NCI-H510A (cell line): Measurements from ENCODE around the gene ADAMTS2.

ENCODE experiments used
- DNase-seq: peaks from one replicate; lab custom pipeline; 2025; lab: John Stamatoyannopoulos, UW

ADAMTS2 gene

GRCh38 chr5:179124853-179125788, 220.1 kb downstream of the ADAMTS2 start:
- no peak for DNase-seq

DNA sequence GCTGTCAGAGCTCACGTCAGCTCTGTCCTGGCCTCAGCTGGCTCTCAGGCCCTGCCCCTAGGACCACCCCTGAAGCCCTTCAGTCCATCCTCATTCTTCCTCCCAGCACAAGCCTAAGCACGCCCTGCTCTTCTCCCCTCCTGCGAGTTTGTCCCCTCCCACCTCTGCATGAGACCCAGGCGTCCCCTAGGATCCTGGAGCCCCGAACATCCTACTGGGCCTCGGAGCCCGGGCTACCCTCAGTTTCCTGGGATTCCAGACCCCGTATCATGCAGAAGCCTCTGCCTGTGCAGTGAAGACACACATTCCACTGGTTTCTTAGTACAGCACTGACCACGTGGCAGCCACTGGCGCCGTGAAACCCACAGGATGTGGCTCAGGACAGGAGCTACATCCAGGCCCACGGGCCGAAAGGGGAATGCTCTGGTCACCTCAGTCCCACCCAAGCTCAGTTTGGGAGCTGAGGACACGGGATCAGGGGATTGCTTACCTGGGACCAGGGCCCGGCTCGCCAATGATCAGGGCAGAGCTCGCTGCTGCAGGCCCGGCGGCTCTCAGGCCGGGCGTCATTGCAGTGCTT, 220.9 kb downstream of the ADAMTS2 start:
- no peak for DNase-seq

- DNase-seq: no peak
These were observed 221.6 kb downstream of the ADAMTS2 start for GRCh38 chr5:179123491-179124272.

- DNase-seq: no peak
These were observed 222.2 kb downstream of the ADAMTS2 start for GRCh38 chr5:179123109-179123426.

DNA sequence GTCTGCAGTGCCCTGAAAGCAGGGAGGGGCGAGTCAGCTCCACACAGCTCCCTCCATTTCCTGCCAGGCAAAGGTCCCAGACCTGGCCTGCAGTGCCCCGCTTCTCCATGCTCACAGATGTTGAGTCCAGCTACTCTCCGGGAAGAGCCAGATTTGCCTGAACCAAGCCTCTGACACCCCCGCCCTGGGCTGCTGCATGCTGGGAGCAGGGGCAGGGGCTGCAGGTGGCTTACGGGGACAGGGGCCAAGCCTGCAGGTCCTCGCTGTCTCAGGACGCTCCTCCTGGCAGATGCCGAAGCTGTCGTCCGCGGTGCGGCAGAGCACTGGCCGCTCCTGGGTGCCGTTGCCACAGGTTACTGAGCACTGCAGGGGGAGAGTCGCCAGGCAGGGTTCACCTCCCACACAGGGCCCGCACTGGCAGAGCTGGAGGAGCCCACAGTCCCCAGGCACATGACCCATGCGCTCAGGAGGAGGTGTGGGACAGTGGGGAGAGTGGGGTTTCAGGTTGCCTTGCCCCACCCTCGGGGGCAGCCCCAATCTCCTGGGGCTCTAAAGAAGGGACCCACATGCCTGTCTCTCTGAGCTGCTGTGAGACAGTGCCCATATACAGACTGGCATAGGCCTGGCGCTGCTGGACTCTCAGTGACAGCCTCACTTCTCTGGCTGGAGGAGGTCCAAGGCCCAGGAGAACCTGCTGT, 222.7 kb downstream of the ADAMTS2 start:
- no peak for DNase-seq

- no peak for DNase-seq
These were observed 223.6 kb downstream of the ADAMTS2 start for GRCh38 chr5:179121667-179122111.

- no peak for DNase-seq
These were observed 224.2 kb downstream of the ADAMTS2 start for GRCh38 chr5:179120951-179121666.

DNA sequence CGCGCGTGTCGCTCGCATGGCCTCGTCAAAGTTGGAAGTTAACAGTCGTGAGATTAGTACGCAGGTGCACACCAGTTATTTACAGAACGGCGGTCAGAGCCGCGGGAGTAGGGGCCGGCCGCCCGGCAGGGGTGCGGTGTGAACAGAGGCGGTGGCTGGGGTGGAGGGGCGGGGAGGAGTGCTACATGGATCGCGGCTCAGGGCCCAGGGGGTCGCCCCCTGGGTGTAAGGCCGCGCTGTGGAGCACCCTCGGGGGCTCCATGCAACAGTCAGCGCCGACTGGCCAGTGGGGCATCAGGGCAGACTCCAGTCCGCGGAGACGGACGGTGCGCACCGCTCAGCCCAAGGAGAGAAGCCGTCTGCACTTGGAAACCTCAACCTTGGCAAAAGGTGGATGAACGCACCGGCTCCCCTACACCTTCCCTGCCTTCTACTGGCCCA, 224.8 kb downstream of the ADAMTS2 start:
- no peak for DNase-seq

- DNase-seq: no peak
These were observed 225.7 kb downstream of the ADAMTS2 start for GRCh38 chr5:179119415-179120170.

GRCh38 chr5:179118756-179119414, 226.4 kb downstream of the ADAMTS2 start:
- no peak for DNase-seq

DNA sequence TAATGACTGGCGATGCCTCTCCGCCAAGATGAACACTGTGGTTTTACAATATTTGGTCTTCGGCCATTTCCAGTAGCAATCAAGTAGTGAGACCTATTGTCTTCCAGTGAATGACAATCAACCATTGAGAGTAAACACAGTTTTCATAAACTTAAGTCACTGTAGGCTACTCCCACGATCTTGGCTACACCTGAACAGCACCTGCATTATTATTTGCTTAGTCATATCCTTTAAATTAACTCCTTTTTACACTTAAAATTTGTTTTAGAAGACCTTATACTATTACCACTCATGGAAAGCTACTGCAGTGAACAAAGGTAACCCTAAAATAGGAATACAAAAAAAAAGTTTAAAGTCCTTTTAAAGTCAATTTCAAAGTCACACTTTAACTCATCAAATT, 226.9 kb downstream of the ADAMTS2 start:
- no peak for DNase-seq

GRCh38 chr5:179115845-179116524, 229.3 kb downstream of the ADAMTS2 start:
- DNase-seq: no peak

DNA sequence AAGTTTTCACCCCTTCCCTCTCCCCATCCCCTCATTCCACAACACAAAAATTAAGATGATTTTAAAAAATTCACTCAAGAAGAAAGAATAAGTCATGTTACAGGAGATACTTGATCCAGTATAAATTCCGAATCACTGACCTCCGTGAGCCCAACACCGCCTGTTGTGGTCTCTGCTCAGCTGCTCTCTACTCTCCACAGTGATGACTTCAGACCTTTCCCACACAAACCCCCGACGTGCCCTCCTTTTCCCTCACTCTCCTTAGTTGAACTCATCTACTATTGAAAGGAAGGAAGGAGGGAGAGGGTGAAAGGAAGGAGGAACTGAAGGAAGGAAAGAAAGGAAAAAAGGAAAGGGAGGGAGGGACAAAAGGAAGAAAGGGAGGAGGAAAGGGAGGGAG, 230.0 kb downstream of the ADAMTS2 start:
- no peak for DNase-seq

DNA sequence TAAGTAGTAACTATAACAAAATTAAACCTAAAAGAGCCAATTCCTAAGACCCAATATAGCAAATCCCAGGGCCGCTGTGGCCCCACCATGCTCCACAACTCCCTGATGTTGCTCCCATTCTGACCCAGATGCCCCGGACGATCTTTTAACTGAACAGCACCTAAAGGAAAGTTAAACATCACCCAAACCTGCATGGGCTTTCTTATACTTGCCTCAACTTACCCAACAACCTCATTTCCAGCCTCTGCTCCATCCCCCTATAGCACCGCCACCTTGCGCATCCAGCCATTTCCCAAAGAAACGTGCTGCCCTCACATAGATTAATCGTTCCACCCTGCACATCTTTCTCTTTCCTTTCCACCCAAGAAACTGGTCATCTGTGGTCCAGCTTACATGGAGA, 230.5 kb downstream of the ADAMTS2 start:
- DNase-seq: no peak

DNA sequence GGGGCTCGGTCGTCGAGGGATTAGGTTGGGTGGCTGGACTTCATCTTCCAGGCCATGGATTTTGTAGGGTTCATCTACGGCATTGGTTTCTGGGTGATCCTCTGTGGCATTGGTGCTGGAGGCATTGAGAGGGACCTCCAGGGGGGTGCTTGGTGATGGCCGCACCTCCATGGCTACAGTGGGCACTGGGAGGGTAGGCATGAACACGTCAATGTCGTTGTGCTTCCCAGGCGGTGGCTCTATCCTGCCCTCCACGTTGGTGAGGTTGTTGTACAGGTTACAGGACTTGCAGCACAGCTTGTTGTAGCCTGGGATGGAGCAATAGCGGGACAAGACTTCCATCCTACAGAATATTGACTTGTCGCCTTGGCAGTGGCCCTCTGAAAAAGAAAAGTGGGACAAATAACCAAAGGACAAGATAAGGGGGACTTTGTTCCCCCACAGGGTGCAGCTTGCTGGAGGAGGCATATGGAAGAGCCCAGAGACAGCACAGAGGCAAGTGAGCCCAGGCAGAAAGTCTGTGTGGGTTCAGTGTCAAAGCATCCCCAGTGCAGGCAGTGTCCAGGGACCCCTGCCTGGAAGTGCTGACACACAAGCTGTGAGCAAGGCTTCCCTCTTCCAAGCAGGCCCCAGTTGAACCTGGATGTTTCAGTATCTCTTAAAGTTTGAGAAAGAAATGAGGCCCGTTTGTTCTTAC, 231.2 kb downstream of the ADAMTS2 start:
- no peak for DNase-seq

DNA sequence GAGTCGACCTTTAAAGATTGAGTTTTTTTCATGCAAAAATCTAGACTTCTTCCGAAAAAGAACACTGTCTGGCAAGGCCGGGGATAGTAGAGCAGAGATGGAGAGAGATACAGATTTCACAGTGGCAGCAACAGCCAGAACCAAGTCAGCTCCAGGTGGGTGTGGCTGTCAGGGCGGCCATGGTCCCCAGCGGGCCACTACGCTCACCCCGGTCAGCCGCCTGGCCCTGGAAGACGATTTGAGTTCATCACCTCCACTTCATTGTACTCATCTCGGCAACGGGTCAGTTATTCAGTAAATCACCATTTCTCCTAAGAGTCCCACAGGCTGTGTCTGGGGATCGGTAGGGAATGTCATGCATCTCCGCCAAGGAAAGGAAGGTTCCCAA, 232.1 kb downstream of the ADAMTS2 start:
- DNase-seq: no peak

GRCh38 chr5:179112469-179113142, 232.7 kb downstream of the ADAMTS2 start:
- DNase-seq: no peak
